ENCODE results near the gene TMEM238. TPM values are rescaled to one million over a fixed set of nuclear protein-coding genes. Genes with fewer than 3 reads are reported as not detected.

The TMEM238 gene
- total and polyA plus RNA-seq, 5 donors: 0.14 to 1.2 (median 0.47) TPM

DNA sequence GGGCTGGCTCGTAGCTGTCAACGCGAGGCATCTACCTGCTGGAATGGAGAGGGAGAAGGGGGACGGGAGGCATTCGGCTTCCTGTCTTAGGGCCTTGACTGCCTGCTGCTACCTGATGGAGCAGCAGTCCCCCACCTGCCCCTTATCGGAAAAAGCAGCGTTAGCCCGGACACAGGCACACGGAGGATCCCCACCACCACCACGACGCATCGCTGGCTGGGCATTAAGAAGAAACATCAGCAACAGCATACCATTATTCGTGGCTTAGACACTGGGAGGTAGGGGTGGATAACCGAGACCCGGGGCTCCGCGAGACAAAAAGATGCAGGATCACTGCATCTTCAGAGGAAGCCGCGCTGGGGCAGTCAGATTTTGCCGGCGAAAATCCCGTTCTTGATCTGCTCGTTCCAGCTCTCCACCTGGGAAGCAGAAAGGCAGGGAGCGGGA, 30.7 kb downstream of the TMEM238 start:
- no peak overlapping the region for H3K27ac ChIP-seq (ENCODE audit: low read length)
- no peaks in the 10 kb centered on the region for H3K4me1 ChIP-seq (ENCODE audit: control insufficient read depth, insufficient read depth, low read length)
- DNase-seq (no peak), ATAC-seq (no peak)
- WGBS: 4% methylated on average over 24 of the region's 24 CpGs
- H3K27me3 ChIP-seq (ENCODE audit: control insufficient read depth, insufficient read depth): no peaks in the 10 kb centered on the region
- H3K9me3 ChIP-seq (ENCODE audit: control insufficient read depth, low read length): no peaks in the 10 kb centered on the region
- H3K4me3 ChIP-seq (ENCODE audit: low read length): peak overlapping the region; percentile 24
- intact Hi-C loops (cut with DNase I): no loop called here

DNA sequence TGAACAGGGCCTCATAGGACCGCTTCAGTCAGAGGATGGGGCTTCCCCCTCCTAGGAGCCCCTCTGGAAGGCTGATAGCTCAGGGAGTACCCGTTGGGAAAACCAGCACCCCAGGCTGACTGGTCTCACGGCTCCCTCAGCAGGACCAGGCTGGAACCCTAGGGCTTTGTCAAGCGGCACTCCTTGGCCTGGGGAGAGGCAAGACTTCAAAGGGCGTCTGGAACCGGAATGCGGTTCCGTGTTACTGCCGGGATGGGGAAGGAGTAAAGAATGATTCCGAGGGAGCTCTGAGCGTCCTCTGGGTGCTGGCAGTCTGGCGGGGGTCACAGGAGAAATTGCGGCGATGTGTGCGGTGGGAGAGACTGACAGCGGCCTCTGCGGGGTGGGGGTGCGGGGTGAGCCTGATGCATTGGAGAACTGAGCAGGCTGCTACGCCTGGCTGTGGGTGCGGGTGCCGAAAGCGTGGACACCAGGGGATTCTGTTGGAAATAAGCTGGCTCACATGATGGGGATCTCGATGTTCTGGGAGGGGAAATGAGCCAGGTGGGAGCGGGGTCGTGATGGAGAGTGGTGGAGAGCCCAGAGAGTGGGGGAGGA, 31.4 kb downstream of the TMEM238 start:
- Histone ChIP-seq H3K27ac (ENCODE audit: low read length) (no peak overlapping the region), H3K27me3 (ENCODE audit: control insufficient read depth, insufficient read depth) (no peaks in the 10 kb centered on the region), H3K4me3 (ENCODE audit: low read length) (no peak overlapping the region), H3K9me3 (ENCODE audit: control insufficient read depth, low read length) (no peaks in the 10 kb centered on the region), H3K4me1 (ENCODE audit: control insufficient read depth, insufficient read depth, low read length) (no peaks in the 10 kb centered on the region)
- ATAC-seq (no peak), DNase-seq (peak in 1 of 3 donors; percentile 39)
- intact Hi-C loops (cut with DNase I): no loop called here
- WGBS: 57% methylated on average over 25 of the region's 25 CpGs

DNA sequence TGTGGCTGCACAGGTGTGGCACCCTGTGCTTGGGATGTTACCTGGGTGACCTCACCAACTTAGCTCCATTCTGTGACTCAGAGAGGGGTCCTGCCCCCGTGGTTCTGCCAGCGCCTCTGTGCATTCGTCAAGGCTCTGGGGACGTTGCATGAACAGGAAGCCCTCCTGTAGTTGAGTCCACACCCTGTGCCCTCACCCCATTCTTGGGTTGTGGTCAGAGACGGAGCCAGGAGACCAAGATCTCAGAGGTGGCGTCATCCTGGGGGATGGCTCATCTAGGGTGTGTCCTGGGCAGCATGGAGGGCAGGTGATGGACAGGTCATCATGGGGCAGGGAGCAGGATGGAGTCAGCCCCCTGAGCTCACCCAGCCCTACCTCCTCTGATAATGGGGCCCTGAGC, 32.1 kb downstream of the TMEM238 start:
- H3K4me1 ChIP-seq (ENCODE audit: control insufficient read depth, insufficient read depth, low read length): no peaks in the 10 kb centered on the region
- H3K27ac ChIP-seq (ENCODE audit: low read length): no peak overlapping the region
- intact Hi-C loops (cut with DNase I): no loop called here
- no peak for ATAC-seq
- peak in 1 of 3 donors; percentile 9 for DNase-seq
- H3K27me3 ChIP-seq (ENCODE audit: control insufficient read depth, insufficient read depth): no peaks in the 10 kb centered on the region
- WGBS: 73% methylated on average over 6 of the region's 6 CpGs
- H3K9me3 ChIP-seq (ENCODE audit: control insufficient read depth, low read length): no peaks in the 10 kb centered on the region
- no peak overlapping the region for H3K4me3 ChIP-seq (ENCODE audit: low read length)

DNA sequence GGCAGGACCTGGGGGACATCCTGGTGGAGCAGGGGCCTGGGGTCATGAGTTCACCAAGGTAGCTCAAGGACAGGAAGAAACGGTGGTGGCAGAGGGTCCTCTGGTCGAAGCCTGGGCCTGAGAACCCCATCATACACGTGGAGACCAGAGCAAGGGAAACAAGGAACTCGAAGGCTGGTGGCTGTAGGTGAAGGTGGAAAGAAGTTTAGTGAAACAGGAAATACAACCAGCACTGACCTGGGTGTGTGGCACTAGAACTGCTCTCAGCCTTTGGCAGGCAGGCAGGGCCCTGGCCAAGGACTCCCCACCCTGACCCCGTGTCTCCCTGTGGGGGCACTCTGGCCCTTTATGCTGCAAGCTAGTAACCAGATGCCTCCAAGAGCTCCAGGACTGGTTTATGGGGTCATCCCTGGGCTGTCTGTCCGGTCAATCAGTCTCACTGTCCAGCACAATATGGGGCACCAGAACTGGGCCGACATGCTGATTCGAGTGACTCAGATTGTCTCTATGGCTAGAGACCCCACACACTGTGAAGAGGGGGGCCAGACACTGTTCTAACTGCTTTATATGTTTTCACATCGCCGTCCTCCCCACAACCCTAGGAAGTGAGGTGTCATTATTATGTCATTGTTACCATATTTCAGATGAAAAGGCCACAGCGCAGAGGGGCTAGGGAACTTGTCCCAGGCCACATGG, 33.3 kb downstream of the TMEM238 start:
- Histone ChIP-seq H3K4me1 (ENCODE audit: control insufficient read depth, insufficient read depth, low read length) (no peaks in the 10 kb centered on the region), H3K4me3 (ENCODE audit: low read length) (no peak overlapping the region), H3K27me3 (ENCODE audit: control insufficient read depth, insufficient read depth) (no peaks in the 10 kb centered on the region), H3K9me3 (ENCODE audit: control insufficient read depth, low read length) (no peaks in the 10 kb centered on the region), H3K27ac (ENCODE audit: low read length) (no peak overlapping the region)
- intact Hi-C loops (cut with DNase I): no loop called here
- ATAC-seq: no peak
- WGBS: 72% methylated on average over 11 of the region's 11 CpGs
- DNase-seq: peak in 1 of 3 donors; percentile 10

DNA sequence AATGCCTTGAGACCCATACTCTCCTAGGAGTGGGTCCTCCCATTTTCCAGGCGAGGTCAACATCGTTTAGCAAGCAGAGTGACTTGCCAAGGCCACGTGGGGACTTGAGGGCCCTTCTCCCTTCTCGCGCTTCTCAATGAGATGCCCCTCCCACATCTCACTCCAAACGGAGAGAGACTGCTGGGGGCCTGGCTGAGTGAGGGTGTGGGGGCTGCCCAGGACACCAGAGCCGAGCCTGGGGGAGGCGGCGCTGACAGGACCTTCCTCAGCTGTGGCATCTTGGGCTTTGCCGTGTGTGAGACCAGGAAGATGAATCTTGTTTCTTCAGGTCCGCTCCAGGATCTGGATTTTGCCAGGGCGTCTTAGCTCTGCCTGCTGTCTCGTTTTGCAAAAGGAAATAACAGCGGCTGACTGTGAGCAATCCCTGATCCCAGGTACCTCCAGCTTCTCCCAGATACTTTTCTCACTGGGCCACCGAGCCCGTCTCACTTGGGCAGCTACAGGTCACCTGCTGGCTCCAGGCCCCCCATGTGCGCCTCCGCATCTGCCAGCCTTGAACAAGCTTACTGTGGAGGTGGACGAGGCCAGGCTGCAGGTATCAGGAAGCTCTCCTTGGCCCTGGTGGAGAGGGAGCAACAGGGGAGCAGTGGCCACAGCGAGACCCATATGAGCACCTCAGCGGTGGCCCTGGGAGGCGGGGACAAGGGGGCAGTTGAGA, 35.6 kb downstream of the TMEM238 start:
- intact Hi-C loops (cut with DNase I): no loop called here
- 64% methylated on average over 22 of the region's 22 CpGs for WGBS
- Histone ChIP-seq H3K4me1 (ENCODE audit: control insufficient read depth, insufficient read depth, low read length) (no peaks in the 10 kb centered on the region), H3K9me3 (ENCODE audit: control insufficient read depth, low read length) (no peaks in the 10 kb centered on the region), H3K27me3 (ENCODE audit: control insufficient read depth, insufficient read depth) (no peaks in the 10 kb centered on the region), H3K27ac (ENCODE audit: low read length) (no peak overlapping the region), H3K4me3 (ENCODE audit: low read length) (no peak overlapping the region)
- ATAC-seq: no peak
- DNase-seq: peak in 1 of 3 donors; percentile 38

DNA sequence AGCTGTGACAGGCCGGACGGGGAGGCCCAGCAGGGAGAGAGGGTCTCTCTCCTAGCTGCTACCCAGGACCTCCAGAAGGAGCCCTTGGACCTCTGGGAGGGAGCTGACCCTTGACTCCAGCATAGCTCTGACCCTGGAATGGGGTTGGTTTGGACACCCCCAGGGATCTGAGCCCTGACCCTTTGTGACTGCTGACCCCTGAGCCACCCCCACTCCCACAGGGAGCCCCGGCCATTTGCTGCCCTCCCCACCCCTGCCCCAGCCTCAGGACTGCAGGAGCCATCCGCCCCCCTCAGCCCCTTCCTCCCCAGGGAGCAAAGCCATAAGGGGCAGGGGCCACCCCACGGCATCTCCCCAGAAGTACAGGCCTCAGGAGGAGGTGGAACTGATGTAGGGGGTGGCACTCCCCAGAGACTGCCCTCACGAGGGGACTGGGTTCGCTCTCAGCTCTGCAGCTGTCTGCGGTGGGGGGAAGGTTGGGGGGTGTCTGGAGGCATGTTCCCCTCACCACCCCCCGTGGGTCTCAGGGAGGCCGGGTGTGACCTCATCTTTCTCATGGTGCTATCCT, 36.6 kb downstream of the TMEM238 start:
- ATAC-seq (no peak), DNase-seq (peak in 1 of 3 donors; percentile 20)
- Histone ChIP-seq H3K4me1 (ENCODE audit: control insufficient read depth, insufficient read depth, low read length) (no peaks in the 10 kb centered on the region), H3K4me3 (ENCODE audit: low read length) (no peak overlapping the region), H3K27me3 (ENCODE audit: control insufficient read depth, insufficient read depth) (no peaks in the 10 kb centered on the region), H3K9me3 (ENCODE audit: control insufficient read depth, low read length) (no peaks in the 10 kb centered on the region), H3K27ac (ENCODE audit: low read length) (no peak overlapping the region)
- WGBS: 78% methylated on average over 10 of the region's 10 CpGs
- intact Hi-C loops (cut with DNase I): no loop called here

DNA sequence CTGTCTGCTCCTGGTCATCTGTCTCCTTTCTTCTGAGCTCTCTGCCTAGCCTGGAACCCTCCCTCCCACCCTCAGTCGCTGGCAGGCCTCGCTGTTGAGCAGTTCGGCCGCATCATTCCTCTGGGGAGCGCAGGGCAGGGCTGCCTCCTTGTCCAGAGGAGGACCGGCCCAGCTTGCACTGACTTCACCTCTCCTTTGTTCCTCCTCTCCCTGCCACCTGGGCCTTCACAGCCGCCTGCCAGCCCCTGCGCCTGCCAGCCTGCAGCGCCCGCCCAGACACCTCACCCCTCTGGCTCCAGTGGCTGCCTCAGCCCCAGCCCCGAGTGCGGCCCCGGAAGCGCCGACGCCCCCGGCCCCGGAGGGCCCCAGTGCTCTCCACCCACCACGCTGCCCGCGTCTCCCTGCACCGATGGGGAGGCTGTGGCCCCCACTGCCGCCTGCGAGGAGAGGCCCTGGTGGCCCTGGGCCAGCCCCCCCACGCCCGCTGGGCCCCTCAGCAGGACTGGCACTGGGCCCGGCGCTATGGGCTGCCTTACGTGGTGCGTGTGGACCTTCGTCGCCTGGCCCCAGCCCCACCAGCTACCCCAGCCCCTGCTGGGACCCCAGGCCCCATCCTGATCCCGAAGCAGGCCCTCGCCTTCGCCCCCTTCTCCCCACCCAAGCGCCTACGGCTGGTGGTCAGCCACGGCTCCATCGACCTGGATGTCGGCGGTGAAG, 37.2 kb downstream of the TMEM238 start:
- H3K4me1 ChIP-seq (ENCODE audit: control insufficient read depth, insufficient read depth, low read length): no peaks in the 10 kb centered on the region
- peak in 1 of 3 donors; percentile 43 for DNase-seq
- H3K9me3 ChIP-seq (ENCODE audit: control insufficient read depth, low read length): no peaks in the 10 kb centered on the region
- WGBS: 83% methylated on average over 41 of the region's 41 CpGs
- no peak overlapping the region for H3K4me3 ChIP-seq (ENCODE audit: low read length)
- no peaks in the 10 kb centered on the region for H3K27me3 ChIP-seq (ENCODE audit: control insufficient read depth, insufficient read depth)
- intact Hi-C loops (cut with DNase I): no loop called here
- H3K27ac ChIP-seq (ENCODE audit: low read length): no peak overlapping the region
- peak in 1 of 2 donors; percentile 2 for ATAC-seq

DNA sequence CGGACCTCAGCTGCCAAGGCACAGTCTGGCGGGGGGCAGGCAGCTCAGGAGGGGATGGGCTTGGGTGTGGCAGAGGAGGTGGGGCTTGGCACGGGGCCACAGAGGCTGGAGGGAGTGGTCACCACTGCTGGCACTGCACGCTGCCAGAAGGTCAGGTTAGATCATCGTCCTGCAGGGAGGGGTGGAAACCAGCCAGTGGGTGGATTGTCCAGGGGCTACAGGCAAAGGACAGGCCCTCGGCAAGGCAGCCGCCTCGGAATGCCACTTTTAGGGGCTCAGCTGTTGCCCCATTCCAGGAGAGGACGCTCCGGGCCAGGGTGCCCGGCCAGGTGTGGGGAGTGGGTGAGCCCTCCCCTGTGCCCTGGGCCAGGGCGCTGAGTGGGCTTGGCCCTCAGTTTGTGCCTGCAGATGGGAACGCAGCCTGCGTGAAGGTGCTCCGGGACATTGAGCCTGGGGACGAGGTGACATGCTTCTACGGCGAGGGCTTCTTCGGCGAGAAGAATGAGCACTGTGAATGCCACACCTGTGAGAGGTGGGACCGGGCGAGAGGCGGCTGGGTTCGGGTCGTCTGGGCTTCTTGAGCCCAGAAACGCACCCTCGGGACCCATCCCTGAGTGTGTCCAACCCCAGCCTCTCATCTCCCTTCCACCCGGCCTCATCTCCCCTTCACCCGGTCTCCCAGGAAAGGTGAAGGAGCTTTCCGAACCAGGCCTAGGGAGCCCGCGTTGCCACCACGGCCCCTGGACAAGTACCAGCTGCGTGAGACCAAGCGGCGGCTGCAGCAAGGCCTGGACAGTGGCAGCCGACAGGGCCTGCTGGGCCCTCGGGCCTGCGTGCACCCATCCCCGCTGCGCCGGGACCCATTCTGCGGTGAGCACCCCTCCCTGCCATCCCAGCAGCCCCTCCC, 38.0 kb downstream of the TMEM238 start:
- Histone ChIP-seq H3K9me3 (ENCODE audit: control insufficient read depth, low read length) (no peaks in the 10 kb centered on the region), H3K27ac (ENCODE audit: low read length) (no peak overlapping the region), H3K4me1 (ENCODE audit: control insufficient read depth, insufficient read depth, low read length) (no peaks in the 10 kb centered on the region), H3K4me3 (ENCODE audit: low read length) (no peak overlapping the region), H3K27me3 (ENCODE audit: control insufficient read depth, insufficient read depth) (no peaks in the 10 kb centered on the region)
- DNase-seq (peak; percentile 69 to 85 (median 79)), ATAC-seq (peak; percentile 3 to 40)
- 83% methylated on average over 43 of the region's 43 CpGs for WGBS
- intact Hi-C loops (cut with DNase I): no loop called here

DNA sequence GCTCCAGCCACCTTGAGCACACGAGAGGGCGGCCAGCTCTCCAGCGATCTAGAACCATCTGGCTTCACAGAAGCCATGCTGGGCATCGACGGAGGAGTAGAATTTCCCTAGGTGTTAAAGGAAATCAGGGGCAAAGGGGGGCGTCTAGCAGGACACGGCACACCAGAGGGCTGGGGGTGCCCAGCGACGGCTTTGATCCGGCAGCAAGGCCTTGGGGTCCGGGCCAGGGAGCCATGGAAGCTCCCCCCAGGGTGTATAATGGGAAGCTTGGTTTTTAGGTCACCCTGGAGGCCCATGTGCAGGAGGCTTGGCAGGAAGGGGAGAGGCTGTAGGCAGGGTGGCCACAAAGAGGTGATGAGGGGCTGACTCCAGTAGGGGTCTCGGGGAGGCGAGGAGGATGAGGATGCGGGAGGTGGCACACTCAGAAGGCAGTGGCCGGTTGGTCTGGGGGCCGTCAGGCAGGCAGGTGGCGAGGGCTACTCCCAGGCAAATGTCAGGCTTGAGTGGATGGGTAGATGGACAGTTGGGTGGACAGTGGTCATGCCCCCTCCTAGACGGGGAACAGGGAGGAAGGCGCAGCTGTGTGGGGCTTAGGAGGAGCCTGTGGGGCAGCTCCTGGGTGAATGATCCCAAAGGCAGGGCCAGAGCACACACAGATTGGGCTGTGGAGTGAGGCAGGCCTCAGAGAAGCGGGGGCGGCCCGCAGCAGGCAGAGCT, 38.8 kb downstream of the TMEM238 start:
- ATAC-seq: no peak
- Histone ChIP-seq H3K27me3 (ENCODE audit: control insufficient read depth, insufficient read depth) (no peaks in the 10 kb centered on the region), H3K4me3 (ENCODE audit: low read length) (no peak overlapping the region), H3K9me3 (ENCODE audit: control insufficient read depth, low read length) (no peaks in the 10 kb centered on the region), H3K4me1 (ENCODE audit: control insufficient read depth, insufficient read depth, low read length) (peaks cover 5% of the 10 kb centered on the region), H3K27ac (ENCODE audit: low read length) (no peak overlapping the region)
- DNase-seq: no peak
- intact Hi-C loops (cut with DNase I): no loop called here
- 85% methylated on average over 22 of the region's 22 CpGs for WGBS

Data from right cardiac atrium (tissue), 5 donors.